MV-4-11 (cell line): Measurements from ENCODE around the gene SHISA7.

Experiments
- DNase-seq: peaks from one replicate; lab custom pipeline; 2025; lab: John Stamatoyannopoulos, UW

The SHISA7 gene

DNA sequence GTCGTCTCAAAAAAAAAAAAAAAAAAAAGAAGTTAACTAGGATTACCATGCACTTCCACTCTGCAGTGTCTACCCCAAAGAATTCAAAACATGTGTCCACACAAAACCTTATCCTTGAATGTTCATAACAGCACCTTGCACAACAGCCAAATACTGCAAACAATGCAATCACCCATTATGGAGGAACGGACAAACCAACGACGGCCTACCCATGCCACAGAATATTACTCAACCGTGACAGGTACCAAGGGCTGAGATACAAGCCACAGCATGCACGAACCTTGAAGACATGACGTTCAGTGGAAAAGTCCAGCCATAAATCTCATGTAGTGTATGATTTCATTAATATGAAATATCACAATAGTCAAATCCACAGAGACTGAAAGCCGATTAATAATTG is 3.0 kb upstream of the SHISA7 start:
- peak; percentile 72 for DNase-seq

DNA sequence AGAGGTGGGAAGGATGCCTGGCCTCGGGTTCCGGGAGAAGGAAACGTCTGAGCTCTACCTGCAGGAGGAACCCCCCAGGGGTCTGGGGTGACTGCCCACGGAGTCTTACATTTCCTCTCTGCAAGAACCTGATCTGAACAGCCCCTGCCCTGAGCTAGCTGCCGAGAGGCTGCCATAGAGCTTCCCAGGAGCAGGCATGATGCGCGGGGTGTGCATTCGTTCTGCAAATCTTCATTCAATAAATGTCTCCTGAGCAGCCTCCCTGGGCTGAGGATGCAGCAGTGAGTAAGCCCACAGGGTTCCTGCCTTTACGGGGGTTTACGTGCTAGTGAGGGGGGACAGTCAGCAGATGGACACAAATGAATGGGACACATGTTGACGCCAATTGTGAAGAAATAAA is 1.5 kb upstream of the SHISA7 start:
- DNase-seq, result no peak

GRCh38 chr19:55443824-55444480 is 852 bp upstream of the SHISA7 start:
- DNase-seq, result no peak

DNA sequence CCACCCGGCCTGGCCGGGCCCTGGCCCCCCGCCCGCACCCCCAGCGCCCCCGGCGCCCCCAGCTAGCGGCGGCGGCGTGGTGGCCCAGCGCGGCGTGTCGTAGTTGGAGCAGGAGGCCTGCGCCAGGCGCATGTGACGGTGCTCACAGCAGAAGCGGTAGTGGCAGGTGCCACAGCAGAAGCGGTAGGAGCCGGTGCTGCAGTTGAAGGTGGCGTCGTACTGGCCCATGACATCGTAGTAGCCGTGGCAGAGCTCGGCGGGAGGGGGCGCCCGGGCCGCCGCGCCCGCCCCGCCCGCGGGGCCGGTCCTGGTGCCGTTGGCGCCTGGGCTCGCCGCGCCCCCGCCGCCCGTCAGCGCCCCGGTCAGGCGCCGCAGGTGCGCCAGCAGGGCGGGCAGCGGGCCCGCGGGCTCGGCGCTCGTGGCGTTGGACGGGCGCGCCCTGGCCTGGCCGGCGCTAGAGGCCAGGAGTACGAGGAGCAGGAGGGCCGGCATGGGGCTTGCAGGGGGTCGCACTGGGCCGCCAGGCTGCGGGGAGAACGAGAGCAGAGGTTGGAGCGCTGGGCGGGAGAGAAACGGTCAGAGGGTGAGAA is 633 bp downstream of the SHISA7 start:
- DNase-seq, result no peak

GRCh38 chr19:55441692-55442321 is 1.3 kb downstream of the SHISA7 start:
- no peak for DNase-seq

DNA sequence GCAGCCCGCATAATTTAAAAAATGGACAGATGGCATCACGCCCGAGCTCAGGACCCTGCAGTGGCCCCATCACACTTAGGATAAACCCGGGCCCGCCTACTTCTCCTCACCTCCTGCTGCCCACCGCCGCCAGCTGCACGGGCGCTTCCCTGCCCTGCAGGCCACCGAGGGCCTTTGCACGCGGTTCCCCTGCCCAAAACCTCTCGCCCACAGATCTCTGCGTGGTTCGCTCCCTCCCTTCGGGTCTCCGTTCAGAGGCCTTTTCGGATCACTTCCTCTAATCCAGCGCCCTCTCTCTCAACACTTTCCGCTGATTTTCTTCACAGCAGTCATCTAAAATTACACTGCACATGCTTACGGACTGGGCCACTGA is 1.8 kb downstream of the SHISA7 start:
- DNase-seq, result peak; percentile 96

DNA sequence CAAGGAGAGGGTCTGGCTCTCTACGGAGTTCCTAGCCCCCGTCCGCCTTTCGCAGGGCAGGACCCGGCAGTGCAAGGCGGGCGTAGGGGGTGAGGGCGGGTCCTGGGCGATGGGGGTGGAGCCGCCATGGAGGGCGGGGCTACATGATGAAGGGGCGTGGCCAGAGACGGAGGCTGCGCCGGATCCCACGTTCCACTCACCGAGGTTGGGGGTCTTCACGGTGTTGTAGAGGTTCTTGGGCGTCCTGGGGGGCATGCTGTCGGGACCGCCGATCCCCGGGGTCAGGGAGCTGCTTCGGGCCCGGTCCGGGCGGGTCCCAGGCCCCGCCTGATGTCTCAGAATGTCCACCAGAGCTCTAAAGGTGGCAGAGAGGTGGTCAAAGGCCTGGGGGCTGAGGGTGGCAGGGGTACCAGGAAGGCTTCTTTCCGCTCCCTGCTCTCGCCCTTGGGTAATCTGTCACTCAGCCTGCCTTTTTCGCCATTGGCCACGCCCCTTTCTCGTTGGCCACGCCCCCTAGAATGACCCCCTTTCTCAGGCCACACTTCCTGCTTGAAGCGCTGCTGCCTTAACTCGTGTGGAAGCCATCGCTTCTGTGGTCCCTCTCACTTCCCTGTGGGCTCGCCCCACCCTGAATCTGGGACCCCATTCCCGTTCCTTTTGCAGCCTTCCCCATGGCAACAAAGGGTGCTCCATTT is 2.5 kb downstream of the SHISA7 start:
- DNase-seq, result peak; percentile 94

- DNase-seq, result no peak
Measured at GRCh38 chr19:55439052-55439451, 4.0 kb downstream of the SHISA7 start.

DNA sequence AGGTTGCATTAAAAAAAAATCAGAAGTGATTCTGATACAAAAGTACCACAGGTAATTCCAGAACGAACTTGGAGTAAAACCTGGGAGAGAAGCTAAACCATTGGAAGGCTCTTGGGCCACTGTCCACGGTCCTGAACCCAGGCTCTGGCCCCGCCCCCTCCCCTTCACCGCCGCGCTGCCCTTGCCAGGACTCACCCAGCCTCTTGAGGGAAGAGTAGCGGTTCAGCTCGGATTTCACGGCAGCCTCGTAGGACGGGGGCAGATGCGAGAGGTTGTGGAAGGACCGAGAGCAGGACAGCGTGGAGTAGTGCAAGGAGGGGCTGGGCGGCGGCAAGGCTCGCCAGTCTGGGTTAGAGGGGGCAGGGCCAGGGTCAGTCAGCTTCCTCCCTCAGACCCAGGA is 5.7 kb downstream of the SHISA7 start:
- peak; percentile 35 for DNase-seq

- no peak for DNase-seq
Measured at GRCh38 chr19:55436847-55437246, 6.3 kb downstream of the SHISA7 start.

GRCh38 chr19:55435020-55435419 is 8.1 kb downstream of the SHISA7 start:
- no peak for DNase-seq

- DNase-seq, result no peak
Measured at GRCh38 chr19:55434356-55434919, 8.7 kb downstream of the SHISA7 start.

DNA sequence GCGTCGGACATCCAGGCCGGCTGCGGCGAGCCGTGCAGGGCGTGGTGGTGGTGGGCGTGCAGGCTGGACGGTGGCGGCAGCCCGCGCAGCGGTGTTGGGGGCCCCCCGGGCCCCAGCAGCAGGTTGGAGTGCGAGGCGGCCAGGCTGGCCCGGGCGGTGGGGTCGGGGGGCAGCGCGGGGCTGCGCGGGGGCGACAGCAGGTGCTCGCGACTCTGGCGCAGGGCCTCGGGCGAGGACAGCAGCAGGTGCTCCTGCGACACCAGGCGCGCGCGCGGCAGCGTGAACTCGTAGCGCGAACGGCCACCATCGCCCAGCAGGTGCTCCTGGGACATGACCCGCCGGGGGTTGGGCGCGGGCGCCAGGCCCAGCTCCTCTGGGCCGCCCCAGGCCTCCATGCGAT is 9.8 kb downstream of the SHISA7 start:
- DNase-seq, result no peak

GRCh38 chr19:55432241-55432959 is 10.7 kb downstream of the SHISA7 start:
- no peak for DNase-seq

- no peak for DNase-seq
Measured at GRCh38 chr19:55431183-55431582, 11.9 kb downstream of the SHISA7 start.

GRCh38 chr19:55426042-55426441 is 17.1 kb downstream of the SHISA7 start:
- no peak for DNase-seq

DNA sequence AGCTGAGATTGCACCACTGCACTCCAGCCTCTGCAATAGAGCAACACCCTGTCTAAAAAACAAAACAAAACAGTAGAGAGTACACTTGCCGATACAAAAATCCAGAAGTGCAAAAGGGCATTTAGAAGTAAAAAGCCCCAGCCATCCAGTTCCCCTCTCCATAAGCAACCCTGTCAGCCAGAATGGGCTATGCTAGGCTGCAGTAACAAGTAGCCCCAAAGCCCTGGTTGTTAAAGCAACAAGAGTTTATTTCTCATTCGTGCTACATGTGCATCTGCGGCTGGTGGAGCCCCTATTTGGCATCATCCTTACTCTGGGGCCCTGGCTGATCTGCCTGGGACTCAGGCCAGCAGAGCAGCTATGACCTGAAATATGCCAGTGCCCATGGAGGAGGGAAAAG is 18.6 kb downstream of the SHISA7 start:
- DNase-seq, result no peak

DNA sequence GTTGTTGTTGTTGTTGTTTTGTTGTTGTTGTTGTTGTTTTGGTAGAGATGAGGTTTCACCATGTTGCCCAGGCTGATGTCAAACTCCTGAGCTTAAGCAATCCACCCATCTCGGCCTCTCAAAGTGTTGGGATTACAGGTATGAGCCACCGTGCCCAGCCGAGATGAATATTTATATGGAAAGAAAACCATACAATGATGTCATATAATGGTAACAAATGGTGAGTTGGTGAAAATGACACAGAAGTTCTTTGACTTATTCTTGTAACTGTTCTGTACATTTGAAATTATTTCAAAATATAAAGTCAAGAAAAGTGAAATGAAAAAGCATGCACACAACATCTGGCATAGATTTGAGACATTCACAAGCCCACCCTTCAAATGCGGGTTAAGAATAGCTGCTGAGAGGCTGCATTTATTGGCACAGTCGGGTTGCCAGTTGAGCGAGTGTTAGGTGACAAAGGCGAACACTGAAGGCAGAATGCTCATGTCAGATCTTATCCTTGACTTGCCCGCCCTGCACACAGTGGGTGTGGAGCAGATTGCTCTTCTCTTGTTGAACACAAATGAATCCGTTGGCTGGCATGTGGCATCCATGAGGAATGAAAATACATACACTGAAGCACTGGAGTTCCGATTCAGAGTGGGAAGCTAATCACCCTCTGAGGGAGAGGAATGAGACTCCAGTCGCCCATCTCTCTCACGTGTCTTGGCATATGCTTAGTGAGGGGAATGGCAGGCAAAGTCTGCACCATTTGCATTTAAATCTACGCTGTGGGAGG is 19.7 kb downstream of the SHISA7 start:
- no peak for DNase-seq

DNA sequence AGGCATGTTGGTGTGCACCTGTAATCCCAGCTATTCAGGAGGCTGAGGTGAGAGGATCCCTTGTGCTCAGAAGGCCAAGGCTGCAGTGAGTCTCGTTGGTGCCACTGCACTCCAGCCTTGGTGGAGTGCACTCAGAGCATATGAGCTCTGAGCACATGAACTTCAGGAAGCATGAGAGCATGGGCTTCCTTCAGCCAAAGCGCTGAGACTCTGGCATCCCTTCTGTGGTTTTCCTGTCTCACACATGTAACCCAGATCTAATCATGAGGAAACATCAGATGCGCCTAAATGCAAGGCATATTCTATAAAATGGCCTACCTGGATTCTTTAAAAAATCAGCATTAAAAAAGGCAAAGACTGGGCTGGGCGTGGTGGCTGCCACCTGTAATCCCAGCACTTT is 21.8 kb downstream of the SHISA7 start:
- peak; percentile 61 for DNase-seq

DNA sequence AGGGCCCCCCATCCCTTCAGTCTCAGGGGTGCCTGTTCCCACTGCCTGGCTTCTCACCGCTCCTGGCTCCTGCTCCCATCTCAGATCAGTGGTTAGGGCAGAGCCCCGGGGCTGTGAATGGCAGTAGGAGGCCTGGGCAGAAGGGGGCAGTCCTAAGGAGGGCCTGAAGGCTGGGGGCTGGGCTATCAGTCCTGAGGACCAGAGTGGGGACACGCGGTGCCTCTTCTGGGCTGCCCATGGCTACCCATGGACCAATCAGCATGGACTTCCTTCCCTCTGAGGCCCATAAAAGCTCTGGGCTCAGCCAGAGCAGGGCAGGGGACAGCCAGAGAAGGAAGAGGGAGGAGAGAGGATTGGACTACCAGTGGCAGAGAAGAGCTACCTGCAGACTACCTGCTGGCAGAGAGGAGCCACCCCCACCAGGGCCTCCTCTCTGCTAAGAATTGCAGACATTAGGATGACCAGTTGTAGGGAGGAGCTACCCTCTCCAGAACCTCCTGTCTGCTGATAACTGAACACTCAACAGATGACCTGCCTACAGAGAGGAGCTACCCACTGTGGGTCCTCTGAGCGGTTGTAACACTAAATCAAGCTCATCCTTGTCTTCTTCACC is 23.4 kb downstream of the SHISA7 start:
- no peak for DNase-seq

GRCh38 chr19:55419103-55419502 is 24.0 kb downstream of the SHISA7 start:
- no peak for DNase-seq
